Pancreas (tissue), 10 donors: ENCODE results near the gene EFNA5. TPM values are rescaled to one million over a fixed set of nuclear protein-coding genes. Genes with fewer than 3 reads are reported as not detected.

Experiments used
- ATAC-seq, 4 donors: fragments of 200-7000 bp; cut with Tn5 transposase; one replicate each; pipeline versions ENCODE4 v1.8.0 to v1.9.1; 2020; ENCODE audit warnings: mild to moderate bottlenecking in 4 of 4, moderate library complexity in 4 of 4
- DNase-seq, 6 donors: peaks; one replicate each; pipeline ENCODE4 v3.0.0-alpha.2; 2020
- FAIRE-seq: peaks from 2 replicates; lab custom pipeline; 2012; peaks lifted over from hg19 to GRCh38; lab: Jason Lieb, UNC
- H3K27ac ChIP-seq, 4 donors: fragments of 200-600 bp; sonication (generic); 1 replicate in 3 of 4; 2 replicates in 1 of 4; pipeline versions ENCODE4 v1.5.0 to v1.8.0; 2020
- H3K27me3 ChIP-seq, 4 donors: fragments of 200-600 bp; one replicate each; pipeline ENCODE4 v1.8.0; 2021
- H3K36me3 ChIP-seq, 3 donors: fragments of 200-600 bp; sonication (generic) in 1 of 3; one replicate each; pipeline versions ENCODE4 v1.5.0 to v1.8.0; 2020 to 2021
- H3K4me1 ChIP-seq, 3 donors: fragments of 200-600 bp; one replicate each; pipeline ENCODE4 v1.8.0; 2021
- H3K4me3 ChIP-seq, 4 donors: fragments of 200-600 bp; sonication (generic) in 2 of 4; one replicate each; pipeline versions ENCODE4 v1.5.0 to v1.8.0; 2020 to 2021
- H3K9me3 ChIP-seq, 4 donors: fragments of 200-600 bp; one replicate each; pipeline ENCODE4 v1.8.0; 2021
- WGBS, 2 donors: extraction: QIAGEN DNeasy Blood & Tissue Kit; methylation state at CpG; one replicate each; pipeline ENCODE4 v1.1.7; 2013; 5-methylcytosine and 5-hydroxymethylcytosine counted together
- intact Hi-C, 3 donors: fragments of 100-400 bp; cut with DNase I; formaldehyde crosslinking; loops; one replicate each; pipeline versions ENCODE4 v1.11.1 to v1.14.2; 2022
- polyA plus RNA-seq, 2 donors: library from polyadenylated mRNA; stranded (reverse); fragments of 200-250 nt; gene quantifications; one replicate each; pipeline ENCODE4 v1.2.3, GENCODE V29; 2013
- total RNA-seq, 6 donors: library from RNA; stranded (reverse); fragmentation: NEBNext Ultra II Directional in 4 of 6; extraction: Animal tissue kit (Norgen Biotek cat#: 25700) in 4 of 6; gene quantifications; one replicate each; pipeline versions ENCODE4 v1.2.1 to v1.2.4, GENCODE V29; 2021 to 2023
- TF ChIP-seq, protein P1 (sequence below), 4 donors: fragments of 200-600 bp; sonication (generic) in 3 of 4; IDR thresholded peaks; one replicate each; pipeline versions ENCODE4 v1.5.0 to v1.8.0; 2021; ENCODE audit warnings: antibody characterized with exemption in 4 of 4
- donor health status: healthy with polysubstance abuse.
- donor health status: DM: no; HTN: no; CAD: no; lungs with moderate emphysema.
- donor health status: DM: no; HTN: no; CAD: no.
- donor health status: control.
- donor health status: control.
- donor health status: Bipolar disorder and iron deficiency.
- donor health status: DM: yes; HTN: yes; CAD: no.
- donor health status: DM: no; HTN: no; CAD: no.
- donor health status: DM: no; HTN: no; CAD: no.
- donor health status: DM: yes; HTN: yes; CAD: no.

Gene EFNA5
- total and polyA plus RNA-seq, 8 donors = 0.23 to 3.8 (median 2.1) TPM

DNA sequence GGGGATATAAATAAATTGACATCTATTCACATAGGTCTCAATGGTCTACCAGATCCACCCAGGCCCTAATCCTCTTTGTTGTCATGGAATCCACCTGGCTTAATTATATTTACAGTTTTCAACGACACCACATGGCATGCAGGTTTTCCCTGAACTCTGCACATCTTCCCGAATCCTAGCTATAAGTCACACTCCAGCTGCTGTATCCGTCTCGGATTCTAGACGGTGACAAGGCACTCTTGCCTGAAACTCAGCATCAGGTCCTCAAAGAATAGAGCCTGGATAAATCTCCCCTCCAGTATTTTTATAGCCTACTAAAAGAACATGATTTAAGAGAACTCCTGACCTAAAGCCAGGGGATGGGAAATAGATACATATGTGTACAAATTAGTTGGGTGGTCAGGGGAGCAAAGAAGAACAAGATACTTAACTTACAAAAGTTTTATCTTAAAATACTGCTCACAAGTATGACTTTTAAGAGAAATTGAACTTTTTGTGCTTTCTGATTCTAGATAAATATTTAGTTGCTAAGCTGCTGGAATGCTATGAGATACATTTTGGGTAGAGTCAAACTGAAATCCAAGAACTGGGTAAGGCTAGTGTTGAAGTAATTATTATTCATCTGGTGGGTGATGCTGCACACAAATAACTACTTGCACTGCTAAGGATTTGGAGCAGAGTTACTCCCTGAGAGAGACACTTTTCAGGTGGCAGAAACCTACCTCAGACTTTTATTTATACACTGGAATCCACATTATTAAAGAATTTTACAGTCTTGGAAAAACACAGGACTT, 187.3 kb downstream of the EFNA5 start:
- 79 to 85% methylated on average over 5 of the region's 5 CpGs for WGBS, 2 donors
- ATAC-seq (no peak), FAIRE-seq (no peak), DNase-seq (no peak)
- Histone ChIP-seq H3K27me3 (no peaks in the 10 kb centered on the region), H3K27ac (no peak overlapping the region), H3K36me3 (no peaks in the 10 kb centered on the region), H3K9me3 (no peaks in the 10 kb centered on the region), H3K4me1 (peaks cover 0 to 7% (median 0%) of the 10 kb centered on the region in 3 donors), H3K4me3 (no peak overlapping the region)
- TF ChIP-seq, protein P1, sequence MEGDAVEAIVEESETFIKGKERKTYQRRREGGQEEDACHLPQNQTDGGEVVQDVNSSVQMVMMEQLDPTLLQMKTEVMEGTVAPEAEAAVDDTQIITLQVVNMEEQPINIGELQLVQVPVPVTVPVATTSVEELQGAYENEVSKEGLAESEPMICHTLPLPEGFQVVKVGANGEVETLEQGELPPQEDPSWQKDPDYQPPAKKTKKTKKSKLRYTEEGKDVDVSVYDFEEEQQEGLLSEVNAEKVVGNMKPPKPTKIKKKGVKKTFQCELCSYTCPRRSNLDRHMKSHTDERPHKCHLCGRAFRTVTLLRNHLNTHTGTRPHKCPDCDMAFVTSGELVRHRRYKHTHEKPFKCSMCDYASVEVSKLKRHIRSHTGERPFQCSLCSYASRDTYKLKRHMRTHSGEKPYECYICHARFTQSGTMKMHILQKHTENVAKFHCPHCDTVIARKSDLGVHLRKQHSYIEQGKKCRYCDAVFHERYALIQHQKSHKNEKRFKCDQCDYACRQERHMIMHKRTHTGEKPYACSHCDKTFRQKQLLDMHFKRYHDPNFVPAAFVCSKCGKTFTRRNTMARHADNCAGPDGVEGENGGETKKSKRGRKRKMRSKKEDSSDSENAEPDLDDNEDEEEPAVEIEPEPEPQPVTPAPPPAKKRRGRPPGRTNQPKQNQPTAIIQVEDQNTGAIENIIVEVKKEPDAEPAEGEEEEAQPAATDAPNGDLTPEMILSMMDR (IDR thresholded peaks at IDR 0.05) = no peak
- intact Hi-C loops = no loop called here

DNA sequence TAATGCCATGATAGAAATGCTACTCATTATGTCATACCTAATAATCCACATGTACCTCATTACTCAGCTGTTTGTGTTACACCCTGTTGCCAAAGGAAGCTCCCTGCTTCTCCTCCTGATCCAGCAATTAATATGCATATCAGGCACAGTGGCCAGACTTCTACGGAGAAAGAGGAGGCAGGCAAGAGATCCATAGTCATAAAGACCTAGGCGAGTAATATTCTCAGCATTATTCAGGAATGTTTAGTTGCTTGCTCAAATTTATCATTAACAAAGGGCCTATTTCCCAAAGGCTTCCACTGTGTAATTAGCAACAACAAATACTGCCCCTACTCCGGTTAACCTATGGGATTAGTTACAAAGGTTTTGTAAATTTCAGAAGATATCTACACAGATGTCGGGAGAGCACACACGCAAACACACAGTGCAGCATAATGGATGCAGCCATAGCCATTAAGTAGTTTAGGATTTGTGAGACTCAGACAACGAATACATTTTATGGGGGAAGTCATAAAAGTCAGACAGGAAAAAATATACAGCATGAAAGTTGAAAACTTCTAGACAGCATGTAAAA, 192.6 kb downstream of the EFNA5 start:
- Histone ChIP-seq H3K4me3 (no peak overlapping the region), H3K9me3 (no peaks in the 10 kb centered on the region), H3K36me3 (no peaks in the 10 kb centered on the region), H3K27ac (no peak overlapping the region), H3K27me3 (no peaks in the 10 kb centered on the region), H3K4me1 (peaks cover 0 to 11% (median 0%) of the 10 kb centered on the region in 3 donors)
- intact Hi-C loops = no loop called here
- no peak for FAIRE-seq
- TF ChIP-seq, protein P1 (IDR thresholded peaks at IDR 0.05) = no peak
- DNase-seq = no peak
- ATAC-seq = no peak
- WGBS, 2 donors = 83 to 90% methylated on average over 6 of the region's 6 CpGs

DNA sequence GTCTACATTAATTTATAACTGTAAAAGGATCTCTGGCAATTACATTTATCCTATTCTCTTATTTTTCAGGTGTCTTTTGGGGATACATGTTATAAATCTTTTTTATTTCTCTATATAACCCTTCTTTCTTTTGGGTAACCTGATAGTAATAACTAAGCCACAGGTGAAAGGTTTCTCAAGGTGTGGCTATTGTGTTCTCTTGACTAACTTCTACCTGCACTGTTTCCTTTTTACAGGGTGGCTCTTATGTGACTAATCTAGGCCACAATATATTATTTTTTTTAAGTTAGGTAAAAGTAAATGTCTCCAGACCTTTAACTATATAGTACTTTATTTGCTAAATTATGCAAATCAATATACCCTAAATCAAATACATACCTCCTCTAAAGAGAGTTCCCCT, 193.2 kb downstream of the EFNA5 start:
- H3K4me1 ChIP-seq = peaks cover 0 to 11% (median 0%) of the 10 kb centered on the region in 3 donors
- no peaks in the 10 kb centered on the region for H3K36me3 ChIP-seq
- TF ChIP-seq, protein P1 (IDR thresholded peaks at IDR 0.05) = no peak
- no peaks in the 10 kb centered on the region for H3K9me3 ChIP-seq
- H3K4me3 ChIP-seq = no peak overlapping the region
- FAIRE-seq = no peak
- DNase-seq = no peak
- H3K27me3 ChIP-seq = no peaks in the 10 kb centered on the region
- H3K27ac ChIP-seq = no peak overlapping the region
- intact Hi-C loops = no loop called here
- peak in 2 of 4 donors; percentile 42 to 44 for ATAC-seq

DNA sequence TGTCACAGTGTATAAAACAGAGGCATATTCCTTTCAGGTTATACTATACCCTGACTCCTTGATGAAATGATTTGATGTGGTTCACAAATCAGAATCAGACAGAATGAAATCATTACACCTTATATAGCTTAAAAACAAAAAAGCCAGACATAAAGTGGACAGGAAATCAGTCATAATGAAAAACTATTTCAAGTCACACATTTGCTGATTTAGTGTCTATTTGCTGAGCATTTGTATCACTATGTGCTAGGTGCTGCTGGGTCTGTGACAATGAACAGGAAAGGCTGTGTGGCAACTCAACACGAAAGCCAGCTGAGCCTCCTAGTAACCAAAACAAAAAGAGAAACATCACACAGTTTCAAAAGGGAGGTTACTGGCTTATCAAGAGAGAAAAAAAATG, 194.0 kb downstream of the EFNA5 start:
- FAIRE-seq = no peak
- no peaks in the 10 kb centered on the region for H3K27me3 ChIP-seq
- 40 to 58% methylated on average over 1 of the region's 1 CpG for WGBS, 2 donors
- TF ChIP-seq, protein P1 (IDR thresholded peaks at IDR 0.05) = no peak
- peak in 3 of 4 donors; percentile 50 to 66 (median 57) for ATAC-seq
- intact Hi-C loops = no loop called here
- H3K4me3 ChIP-seq = no peak overlapping the region
- H3K9me3 ChIP-seq = no peaks in the 10 kb centered on the region
- no peaks in the 10 kb centered on the region for H3K36me3 ChIP-seq
- no peak for DNase-seq
- no peak overlapping the region for H3K27ac ChIP-seq
- peaks cover 0 to 11% (median 0%) of the 10 kb centered on the region in 3 donors for H3K4me1 ChIP-seq
